Fibroblast of lung (primary cell): Measurements from ENCODE around the gene SCTR. TPM values are rescaled to one million over a fixed set of nuclear protein-coding genes. Genes with fewer than 3 reads are reported as not detected.

Experiments
- DNase-seq, 2 donors: peaks; one replicate each; pipeline versions ENCODE4 v3.0.0 to v3.0.0-alpha.2; 2010; ENCODE audit warnings: low read depth in 2 of 2
- H2AFZ ChIP-seq: 2 replicates; pipeline ENCODE4 v1.5.1; 2012; ENCODE audit warnings: low read length, control low read depth, inconsistent platforms
- H3K27ac ChIP-seq: 2 replicates; pipeline ENCODE4 v1.5.1; 2011; ENCODE audit warnings: low read length, control low read depth; ENCODE audit not compliant: insufficient read depth
- H3K27me3 ChIP-seq: 2 replicates; pipeline ENCODE4 v1.5.1; 2011; ENCODE audit warnings: mild to moderate bottlenecking, low read length; ENCODE audit not compliant: control insufficient read depth, insufficient read depth
- H3K36me3 ChIP-seq: 2 replicates; pipeline ENCODE4 v1.5.1; 2011; ENCODE audit warnings: low read length; ENCODE audit not compliant: control insufficient read depth, insufficient read depth
- H3K4me1 ChIP-seq: 2 replicates; pipeline ENCODE4 v1.5.1; 2011; ENCODE audit warnings: low read length; ENCODE audit not compliant: control insufficient read depth, insufficient read depth; ENCODE audit errors: extremely low read depth
- H3K4me2 ChIP-seq: 2 replicates; pipeline ENCODE4 v1.5.1; 2011; ENCODE audit warnings: low read length, control low read depth; ENCODE audit not compliant: insufficient read depth; ENCODE audit errors: extremely low read depth
- H3K4me3 ChIP-seq, 4 experiments: fragments of 200-600 bp in 1 of 4; sonication (generic) in 1 of 4; replicated peaks in 1 of 4; 2 replicates each; pipeline ENCODE4 v1.5.1; 2011 to 2016; ENCODE audit warnings: low read length in 4 of 4, low read depth in 3 of 4, mild to moderate bottlenecking in 3 of 4, control low read depth in 2 of 4, inconsistent platforms in 1 of 4, mixed read lengths in 1 of 4; ENCODE audit not compliant: insufficient read depth in 1 of 4; ENCODE audit errors: control extremely low read depth in 1 of 4
- H3K79me2 ChIP-seq: 2 replicates; pipeline ENCODE4 v1.5.1; 2012; ENCODE audit warnings: mild to moderate bottlenecking, low read length, inconsistent platforms; ENCODE audit not compliant: control insufficient read depth, insufficient read depth
- H3K9ac ChIP-seq: 2 replicates; pipeline ENCODE4 v1.5.1; 2011; ENCODE audit warnings: mild to moderate bottlenecking, low read length, control low read depth; ENCODE audit not compliant: insufficient read depth
- H3K9me3 ChIP-seq: 2 replicates; pipeline ENCODE4 v1.5.1; 2012; ENCODE audit warnings: low read depth, low read length; ENCODE audit not compliant: control insufficient read depth, insufficient read depth
- H4K20me1 ChIP-seq: 2 replicates; pipeline ENCODE4 v1.5.1; 2011; ENCODE audit warnings: low read length; ENCODE audit not compliant: control insufficient read depth, insufficient read depth; ENCODE audit errors: extremely low read depth
- EZH2 ChIP-seq: IDR thresholded peaks from 2 replicates; pipeline ENCODE4 v1.5.1; 2012; ENCODE audit warnings: low read length, control low read depth, mild to moderate bottlenecking; ENCODE audit errors: missing control alignments
- polyA plus RNA-seq, 2 donors: library from polyadenylated mRNA; depleted of rRNA in 1 of 2; stranded (reverse) in 1 of 2; unstranded in 1 of 2; fragments of >200 nt; gene quantifications; 2 replicates each; pipeline ENCODE4 v1.2.1, GENCODE V29; 2011 to 2012; ENCODE audit warnings: missing spikeins in 1 of 2
- total RNA-seq: library from RNA; depleted of rRNA; stranded (reverse); fragments of >200 nt; gene quantifications from 2 replicates; pipeline ENCODE4 v1.2.1, GENCODE V29; 2014
- TF ChIP-seq, protein P1 (sequence below), 2 donors: IDR thresholded peaks in 1 of 2; conservative IDR thresholded peaks in 1 of 2; 1 replicate in 1 of 2; 2 replicates in 1 of 2; pipeline ENCODE4 v1.5.1; 2011 to 2012; ENCODE audit warnings: low read length in 2 of 2, control low read depth in 1 of 2, inconsistent platforms in 1 of 2, low read depth in 1 of 2, mild to moderate bottlenecking in 1 of 2

SCTR gene
- total and polyA plus RNA-seq, 2 donors (not counting 1 experiment from before 2014, with no cell fraction given) = not detected

DNA sequence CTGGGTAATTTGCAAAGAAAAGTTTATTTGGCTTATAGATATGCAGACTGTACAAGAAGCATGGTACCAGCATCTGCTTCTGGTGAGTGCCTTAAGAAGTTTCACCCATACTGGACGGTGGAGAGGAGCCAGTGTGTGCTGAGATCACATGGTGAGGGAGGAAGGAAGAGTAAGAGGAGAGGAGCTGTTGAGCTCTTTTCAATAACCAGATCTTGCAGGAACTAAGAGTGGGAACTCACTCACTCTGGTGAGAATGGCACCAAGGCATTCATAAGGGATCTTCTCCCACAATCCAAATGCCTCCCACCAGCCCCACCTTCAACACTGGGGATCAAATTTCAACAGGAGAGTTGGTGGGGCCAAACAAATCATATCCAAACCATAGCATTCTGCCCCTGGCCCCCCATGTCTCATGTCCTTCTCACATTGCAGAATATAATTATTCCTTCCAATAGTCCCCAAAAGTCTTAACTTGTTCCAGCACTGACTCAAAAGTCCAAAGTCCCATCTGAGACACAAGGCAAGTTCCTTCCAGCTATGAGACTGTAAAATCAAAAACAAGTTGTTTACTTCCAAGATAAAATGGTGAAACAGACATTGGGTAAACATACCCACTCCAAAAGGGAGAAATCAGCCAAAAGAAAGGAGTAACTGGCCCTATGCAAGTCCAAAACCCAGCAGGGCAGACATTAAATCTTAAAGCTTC lies 104.3 kb downstream of the SCTR start:
- Histone ChIP-seq H3K79me2 (no peaks in the 10 kb centered on the region), H3K4me1 (no peaks in the 10 kb centered on the region), H3K9me3 (no peaks in the 10 kb centered on the region), H3K27me3 (peaks cover 15% of the 10 kb centered on the region), H3K4me2 (no peak overlapping the region), H4K20me1 (no peaks in the 10 kb centered on the region), H3K4me3 (no peak overlapping the region), H3K36me3 (no peaks in the 10 kb centered on the region), H3K27ac (no peak overlapping the region), H2AFZ (no peak overlapping the region), H3K9ac (no peak overlapping the region)
- no peak for DNase-seq
- no peak for TF ChIP-seq EZH2
- TF ChIP-seq, protein P1, sequence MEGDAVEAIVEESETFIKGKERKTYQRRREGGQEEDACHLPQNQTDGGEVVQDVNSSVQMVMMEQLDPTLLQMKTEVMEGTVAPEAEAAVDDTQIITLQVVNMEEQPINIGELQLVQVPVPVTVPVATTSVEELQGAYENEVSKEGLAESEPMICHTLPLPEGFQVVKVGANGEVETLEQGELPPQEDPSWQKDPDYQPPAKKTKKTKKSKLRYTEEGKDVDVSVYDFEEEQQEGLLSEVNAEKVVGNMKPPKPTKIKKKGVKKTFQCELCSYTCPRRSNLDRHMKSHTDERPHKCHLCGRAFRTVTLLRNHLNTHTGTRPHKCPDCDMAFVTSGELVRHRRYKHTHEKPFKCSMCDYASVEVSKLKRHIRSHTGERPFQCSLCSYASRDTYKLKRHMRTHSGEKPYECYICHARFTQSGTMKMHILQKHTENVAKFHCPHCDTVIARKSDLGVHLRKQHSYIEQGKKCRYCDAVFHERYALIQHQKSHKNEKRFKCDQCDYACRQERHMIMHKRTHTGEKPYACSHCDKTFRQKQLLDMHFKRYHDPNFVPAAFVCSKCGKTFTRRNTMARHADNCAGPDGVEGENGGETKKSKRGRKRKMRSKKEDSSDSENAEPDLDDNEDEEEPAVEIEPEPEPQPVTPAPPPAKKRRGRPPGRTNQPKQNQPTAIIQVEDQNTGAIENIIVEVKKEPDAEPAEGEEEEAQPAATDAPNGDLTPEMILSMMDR (conservative IDR thresholded peaks at IDR 0.05 in 1 of 2, IDR thresholded peaks at IDR 0.05 in 1 of 2; ENCODE audit: low read depth in 1 of 2, low read length in 2 of 2) = no peak

DNA sequence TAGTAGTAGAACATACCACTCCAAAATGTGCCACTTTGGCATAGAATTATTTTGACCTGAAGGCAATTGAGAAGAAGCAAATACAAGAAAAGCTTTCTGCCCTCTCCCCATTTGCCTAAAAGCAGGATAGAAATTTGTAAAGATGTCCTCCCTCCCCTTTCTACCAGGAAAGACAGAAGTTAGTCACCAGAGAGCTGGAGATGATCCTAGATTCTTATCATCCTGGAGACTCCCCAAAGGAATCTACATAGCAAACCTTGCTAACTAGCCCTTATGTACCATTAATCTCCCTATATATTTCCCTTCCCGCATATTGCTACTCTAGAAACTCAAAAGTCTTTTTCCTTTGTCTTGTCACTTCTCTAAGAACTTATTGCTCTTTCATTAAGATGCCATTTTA lies 105.2 kb downstream of the SCTR start:
- no peak for TF ChIP-seq EZH2
- TF ChIP-seq, protein P1 (conservative IDR thresholded peaks at IDR 0.05 in 1 of 2, IDR thresholded peaks at IDR 0.05 in 1 of 2; ENCODE audit: low read depth in 1 of 2, low read length in 2 of 2) = no peak
- no peaks in the 10 kb centered on the region for H3K4me1 ChIP-seq
- no peak overlapping the region for H2AFZ ChIP-seq
- no peaks in the 10 kb centered on the region for H4K20me1 ChIP-seq
- H3K9me3 ChIP-seq = no peaks in the 10 kb centered on the region
- H3K9ac ChIP-seq = no peak overlapping the region
- DNase-seq = peak in 1 of 2 donors; percentile 10
- H3K36me3 ChIP-seq = no peaks in the 10 kb centered on the region
- H3K79me2 ChIP-seq = no peaks in the 10 kb centered on the region
- no peak overlapping the region for H3K4me2 ChIP-seq
- H3K27me3 ChIP-seq = peaks cover 11% of the 10 kb centered on the region
- no peak overlapping the region for H3K27ac ChIP-seq
- no peak overlapping the region for H3K4me3 ChIP-seq

DNA sequence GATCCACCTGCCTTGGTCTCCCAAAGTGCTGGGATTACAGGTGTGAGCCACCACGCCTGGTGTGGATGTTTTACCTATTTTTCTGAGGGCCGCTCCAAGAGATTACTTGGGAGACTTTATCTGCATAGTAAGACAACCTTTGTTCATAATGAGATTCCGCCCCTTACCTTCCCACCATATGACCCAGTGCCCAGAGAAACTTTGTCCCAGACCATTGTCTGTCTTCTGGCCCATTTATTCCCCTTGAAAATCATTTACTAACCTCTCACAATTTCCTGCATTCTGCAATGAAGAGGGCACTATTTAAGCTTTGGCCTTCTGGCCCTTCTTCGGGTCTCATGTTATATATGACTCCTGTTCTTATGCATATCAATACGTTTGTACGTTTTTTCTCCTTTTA lies 106.4 kb downstream of the SCTR start:
- no peaks in the 10 kb centered on the region for H3K9me3 ChIP-seq
- no peak overlapping the region for H3K4me2 ChIP-seq
- H4K20me1 ChIP-seq = no peaks in the 10 kb centered on the region
- DNase-seq = no peak
- H3K9ac ChIP-seq = no peak overlapping the region
- no peaks in the 10 kb centered on the region for H3K4me1 ChIP-seq
- no peak overlapping the region for H2AFZ ChIP-seq
- no peak overlapping the region for H3K4me3 ChIP-seq
- H3K27ac ChIP-seq = no peak overlapping the region
- peaks cover 7% of the 10 kb centered on the region for H3K27me3 ChIP-seq
- no peaks in the 10 kb centered on the region for H3K36me3 ChIP-seq
- H3K79me2 ChIP-seq = no peaks in the 10 kb centered on the region
- TF ChIP-seq, protein P1 (conservative IDR thresholded peaks at IDR 0.05 in 1 of 2, IDR thresholded peaks at IDR 0.05 in 1 of 2; ENCODE audit: low read depth in 1 of 2, low read length in 2 of 2) = no peak
- TF ChIP-seq EZH2 = no peak
